Suprapubic skin (tissue), 4 donors: ENCODE measurements around the gene CYP2B6.
"Not testable (repeated sequence)": the region's sequence is repeated elsewhere in the genome, so short reads cannot be mapped to it uniquely, and the experiment has no call there.

Experiments used
- POLR2A ChIP-seq, 2 donors: fragments of 450-650 bp; IDR thresholded peaks; one replicate each; pipeline ENCODE4 v1.6.1; 2017; ENCODE audit warnings: antibody characterized with exemption in 2 of 2, mild to moderate bottlenecking in 2 of 2, moderate library complexity in 2 of 2
- POLR2AphosphoS5 ChIP-seq, 3 donors: sonication (generic); formaldehyde crosslinking; IDR thresholded peaks; one replicate each; pipeline ENCODE4 v1.6.1; 2017; ENCODE audit warnings: antibody characterized with exemption in 3 of 3
- TF ChIP-seq, protein P1 (sequence below), 2 donors: fragments of 200-600 bp in 1 of 2; fragments of 450-650 bp in 1 of 2; sonication (generic) in 1 of 2; IDR thresholded peaks; one replicate each; pipeline ENCODE4 v1.5.1; 2016 to 2019; ENCODE audit warnings: antibody characterized with exemption in 2 of 2, mild to moderate bottlenecking in 1 of 2, moderate library complexity in 1 of 2

DNA sequence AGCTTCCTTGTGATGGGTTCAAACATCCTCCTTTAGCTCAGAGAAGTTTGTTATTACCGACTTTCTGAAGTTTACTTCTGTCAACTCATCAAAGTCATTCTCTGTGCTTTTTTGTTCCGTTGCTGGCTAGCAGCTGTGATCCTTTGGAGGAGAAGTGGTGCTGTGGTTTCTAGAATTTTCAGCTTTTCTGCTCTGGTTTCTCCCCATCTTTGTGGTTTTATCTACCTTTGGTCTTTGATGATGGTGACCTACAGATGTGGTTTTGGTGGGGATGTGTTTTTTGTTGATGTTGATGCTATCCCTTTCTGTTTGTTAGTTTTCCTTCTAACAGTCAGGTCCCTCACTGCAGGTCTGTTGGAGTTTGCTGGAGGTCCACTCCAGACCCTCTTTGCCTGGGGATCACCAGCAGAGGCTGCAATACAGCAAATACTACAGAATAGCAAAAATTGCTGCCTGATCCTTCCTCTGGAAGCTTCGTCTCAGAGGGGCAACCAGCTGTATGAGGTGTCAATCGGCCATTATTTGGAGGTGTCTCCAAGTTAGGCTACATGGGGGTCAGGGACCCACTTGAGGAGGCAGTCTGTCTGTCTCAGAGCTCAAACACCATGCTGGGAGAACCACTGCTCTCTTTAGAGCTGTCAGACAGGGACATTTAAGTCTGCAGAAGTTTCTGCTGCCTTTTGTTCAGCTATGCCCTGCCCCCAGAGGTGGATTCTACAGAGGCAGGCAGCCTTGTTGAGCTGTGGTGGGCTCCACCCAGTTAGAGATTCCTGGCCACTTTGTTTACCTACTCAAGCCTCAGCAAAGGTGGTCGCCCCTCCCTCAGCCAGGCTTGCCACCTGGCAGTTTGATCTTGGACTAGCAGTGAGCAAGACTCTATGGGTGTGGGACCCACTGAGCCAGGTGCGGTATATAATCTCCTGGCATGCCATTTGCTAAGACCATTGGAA is 20.4 kb upstream of the CYP2B6 start:
- TF ChIP-seq POLR2AphosphoS5, POLR2A (IDR thresholded peaks at IDR 0.05): not testable (repeated sequence)
- TF ChIP-seq, protein P1, sequence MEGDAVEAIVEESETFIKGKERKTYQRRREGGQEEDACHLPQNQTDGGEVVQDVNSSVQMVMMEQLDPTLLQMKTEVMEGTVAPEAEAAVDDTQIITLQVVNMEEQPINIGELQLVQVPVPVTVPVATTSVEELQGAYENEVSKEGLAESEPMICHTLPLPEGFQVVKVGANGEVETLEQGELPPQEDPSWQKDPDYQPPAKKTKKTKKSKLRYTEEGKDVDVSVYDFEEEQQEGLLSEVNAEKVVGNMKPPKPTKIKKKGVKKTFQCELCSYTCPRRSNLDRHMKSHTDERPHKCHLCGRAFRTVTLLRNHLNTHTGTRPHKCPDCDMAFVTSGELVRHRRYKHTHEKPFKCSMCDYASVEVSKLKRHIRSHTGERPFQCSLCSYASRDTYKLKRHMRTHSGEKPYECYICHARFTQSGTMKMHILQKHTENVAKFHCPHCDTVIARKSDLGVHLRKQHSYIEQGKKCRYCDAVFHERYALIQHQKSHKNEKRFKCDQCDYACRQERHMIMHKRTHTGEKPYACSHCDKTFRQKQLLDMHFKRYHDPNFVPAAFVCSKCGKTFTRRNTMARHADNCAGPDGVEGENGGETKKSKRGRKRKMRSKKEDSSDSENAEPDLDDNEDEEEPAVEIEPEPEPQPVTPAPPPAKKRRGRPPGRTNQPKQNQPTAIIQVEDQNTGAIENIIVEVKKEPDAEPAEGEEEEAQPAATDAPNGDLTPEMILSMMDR (IDR thresholded peaks at IDR 0.05): not testable (repeated sequence)
